Neural crest cell (in vitro differentiated cells): ENCODE measurements around the gene TXNIP. TPM values are rescaled to one million over a fixed set of nuclear protein-coding genes. Genes with fewer than 3 reads are reported as not detected.

ENCODE experiments used
- DNase-seq: peaks from one replicate; pipeline ENCODE4 v3.0.0; 2021; ENCODE audit warnings: low read depth, mixed read lengths, low spot score
- H3K27ac Mint-ChIP-seq: one replicate; pipeline ENCODE4 v1.8.0; 2021; ENCODE audit warnings: mild to moderate bottlenecking, mixed read lengths; ENCODE audit not compliant: unreplicated experiment
- H3K27me3 Mint-ChIP-seq: 2 replicates; pipeline ENCODE4 v1.8.0; 2021; ENCODE audit warnings: low read depth, mild to moderate bottlenecking, mixed read lengths
- H3K36me3 Mint-ChIP-seq: 2 replicates; pipeline ENCODE4 v1.8.0; 2021; ENCODE audit warnings: low read depth, mild to moderate bottlenecking, mixed read lengths
- H3K4me1 Mint-ChIP-seq: 2 replicates; pipeline ENCODE4 v1.8.0; 2021; ENCODE audit warnings: mixed read lengths
- H3K4me3 Mint-ChIP-seq: one replicate; pipeline ENCODE4 v1.8.0; 2021; ENCODE audit warnings: mild to moderate bottlenecking, mixed read lengths
- H3K9me3 Mint-ChIP-seq: 2 replicates; pipeline ENCODE4 v1.8.0; 2021; ENCODE audit warnings: mixed read lengths
- total RNA-seq: library from RNA; stranded (reverse); gene quantifications from 2 replicates; pipeline ENCODE4 v1.2.1, GENCODE V29; 2021
- TF ChIP-seq, protein P1 (sequence below): fragments of 200-600 bp; sonication (generic); conservative IDR thresholded peaks from 2 replicates; pipeline ENCODE4 v1.5.0; 2021; ENCODE audit warnings: antibody characterized with exemption, mild to moderate bottlenecking

The TXNIP gene
- total RNA-seq, 1 donor from 2014 or later = 83.5 TPM

DNA sequence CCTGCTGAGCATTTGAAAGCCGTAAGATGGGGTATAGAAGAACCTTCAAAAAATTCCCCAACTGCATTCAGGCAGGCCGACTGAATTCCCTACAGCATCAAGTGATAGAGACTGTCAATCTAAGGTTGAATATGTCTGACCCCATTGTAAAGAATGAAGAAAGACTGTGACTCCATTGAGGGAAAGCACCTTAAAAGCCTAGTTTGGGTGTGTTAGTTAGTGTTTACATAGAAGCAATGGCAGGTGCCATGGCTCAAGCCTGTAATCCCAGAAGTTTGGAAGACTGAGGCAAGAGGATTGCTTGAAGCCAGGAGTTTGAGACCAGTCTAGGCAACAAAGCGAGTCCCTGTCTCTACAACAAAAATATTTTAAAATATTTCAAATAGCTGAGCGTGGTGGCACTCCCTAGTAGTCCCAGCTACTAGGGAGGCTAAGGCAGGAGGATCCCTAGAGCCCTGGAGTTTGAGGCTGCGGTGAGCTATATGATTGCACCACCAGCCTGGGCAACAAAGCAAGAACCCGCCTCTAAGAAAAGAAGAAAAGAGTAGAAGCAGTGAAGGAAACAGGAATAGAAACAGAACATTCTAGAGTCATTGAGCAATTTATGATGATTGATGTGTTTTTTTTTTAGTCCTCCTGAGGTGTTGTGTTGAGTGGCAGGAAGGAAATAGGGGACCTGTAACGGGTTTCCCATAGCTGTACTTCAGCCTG lies 16.5 kb downstream of the TXNIP start:
- no peak overlapping the region for H3K27ac Mint-ChIP-seq
- TF ChIP-seq, protein P1, sequence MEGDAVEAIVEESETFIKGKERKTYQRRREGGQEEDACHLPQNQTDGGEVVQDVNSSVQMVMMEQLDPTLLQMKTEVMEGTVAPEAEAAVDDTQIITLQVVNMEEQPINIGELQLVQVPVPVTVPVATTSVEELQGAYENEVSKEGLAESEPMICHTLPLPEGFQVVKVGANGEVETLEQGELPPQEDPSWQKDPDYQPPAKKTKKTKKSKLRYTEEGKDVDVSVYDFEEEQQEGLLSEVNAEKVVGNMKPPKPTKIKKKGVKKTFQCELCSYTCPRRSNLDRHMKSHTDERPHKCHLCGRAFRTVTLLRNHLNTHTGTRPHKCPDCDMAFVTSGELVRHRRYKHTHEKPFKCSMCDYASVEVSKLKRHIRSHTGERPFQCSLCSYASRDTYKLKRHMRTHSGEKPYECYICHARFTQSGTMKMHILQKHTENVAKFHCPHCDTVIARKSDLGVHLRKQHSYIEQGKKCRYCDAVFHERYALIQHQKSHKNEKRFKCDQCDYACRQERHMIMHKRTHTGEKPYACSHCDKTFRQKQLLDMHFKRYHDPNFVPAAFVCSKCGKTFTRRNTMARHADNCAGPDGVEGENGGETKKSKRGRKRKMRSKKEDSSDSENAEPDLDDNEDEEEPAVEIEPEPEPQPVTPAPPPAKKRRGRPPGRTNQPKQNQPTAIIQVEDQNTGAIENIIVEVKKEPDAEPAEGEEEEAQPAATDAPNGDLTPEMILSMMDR = no peak
- no peaks in the 10 kb centered on the region for H3K36me3 Mint-ChIP-seq
- peaks cover 12% of the 10 kb centered on the region for H3K4me1 Mint-ChIP-seq
- no peaks in the 10 kb centered on the region for H3K9me3 Mint-ChIP-seq
- H3K4me3 Mint-ChIP-seq = no peak overlapping the region
- DNase-seq = no peak
- no peaks in the 10 kb centered on the region for H3K27me3 Mint-ChIP-seq

DNA sequence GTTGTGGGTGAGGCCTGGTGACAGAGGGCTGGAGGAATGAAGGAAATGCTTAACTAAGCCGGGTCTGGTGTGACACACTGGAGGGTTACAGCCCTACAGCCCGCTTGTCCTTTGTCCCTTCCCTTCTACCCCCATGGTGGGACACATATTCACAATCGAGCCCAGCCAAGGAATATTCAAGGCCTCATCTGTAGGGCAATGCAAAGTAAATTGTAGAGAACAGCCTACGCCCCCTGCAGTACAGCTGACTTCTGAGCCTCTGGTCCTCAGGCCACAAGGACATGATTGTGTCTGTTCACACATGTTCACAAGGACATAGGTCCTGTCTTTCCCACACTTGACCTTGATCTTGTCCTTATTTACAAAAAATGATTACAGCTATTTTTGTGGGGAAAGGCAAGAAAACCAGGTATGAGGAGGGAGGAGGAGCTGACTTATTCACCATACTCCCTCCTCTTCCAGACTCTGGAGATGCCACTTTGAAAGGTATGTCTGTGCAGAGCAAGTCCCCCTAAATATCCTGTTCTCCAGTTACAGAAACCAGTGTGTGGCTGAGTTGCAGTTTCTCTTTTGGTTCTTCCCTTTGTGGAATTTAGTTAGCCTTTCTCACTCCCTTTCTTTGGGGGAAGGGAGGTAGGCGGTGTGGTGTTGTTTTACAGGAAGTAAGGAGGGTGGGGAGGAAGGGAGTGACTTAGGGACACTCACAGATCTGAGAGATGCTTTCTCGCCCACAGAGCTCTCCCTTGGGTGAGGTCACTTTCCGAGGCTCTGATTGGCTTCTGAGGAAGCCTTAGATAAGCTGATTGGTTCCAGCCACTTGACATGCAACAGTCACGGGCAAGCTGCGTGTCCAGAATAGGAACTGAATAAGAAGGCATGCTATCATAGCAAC lies 17.3 kb downstream of the TXNIP start:
- TF ChIP-seq, protein P1 = peak; percentile 34
- H3K4me3 Mint-ChIP-seq = no peak overlapping the region
- H3K36me3 Mint-ChIP-seq = no peaks in the 10 kb centered on the region
- H3K4me1 Mint-ChIP-seq = peaks cover 14% of the 10 kb centered on the region
- H3K9me3 Mint-ChIP-seq = no peaks in the 10 kb centered on the region
- DNase-seq = peak; percentile 60
- no peak overlapping the region for H3K27ac Mint-ChIP-seq
- H3K27me3 Mint-ChIP-seq = no peaks in the 10 kb centered on the region

DNA sequence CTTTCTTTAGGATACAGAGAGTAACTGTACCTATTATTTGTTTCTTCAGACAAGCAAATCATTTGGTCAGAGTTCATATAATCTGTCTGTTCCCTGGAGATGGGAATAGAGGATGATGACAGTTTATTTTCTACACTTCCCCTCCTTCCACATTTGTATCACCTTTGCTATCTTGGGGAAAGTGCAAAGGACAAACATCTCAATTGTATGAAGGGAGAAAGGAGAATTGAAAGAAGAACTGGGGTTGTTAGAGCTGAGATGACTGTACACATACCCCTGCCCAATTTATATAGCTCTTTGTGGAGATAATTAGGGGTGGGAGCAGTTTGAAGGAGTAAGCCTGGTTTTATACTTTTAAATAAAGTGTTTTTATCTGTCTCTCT lies 17.9 kb downstream of the TXNIP start:
- no peaks in the 10 kb centered on the region for H3K27me3 Mint-ChIP-seq
- no peak overlapping the region for H3K27ac Mint-ChIP-seq
- no peak overlapping the region for H3K4me3 Mint-ChIP-seq
- no peaks in the 10 kb centered on the region for H3K36me3 Mint-ChIP-seq
- TF ChIP-seq, protein P1 = no peak
- no peak for DNase-seq
- H3K4me1 Mint-ChIP-seq = peaks cover 11% of the 10 kb centered on the region
- H3K9me3 Mint-ChIP-seq = no peaks in the 10 kb centered on the region

DNA sequence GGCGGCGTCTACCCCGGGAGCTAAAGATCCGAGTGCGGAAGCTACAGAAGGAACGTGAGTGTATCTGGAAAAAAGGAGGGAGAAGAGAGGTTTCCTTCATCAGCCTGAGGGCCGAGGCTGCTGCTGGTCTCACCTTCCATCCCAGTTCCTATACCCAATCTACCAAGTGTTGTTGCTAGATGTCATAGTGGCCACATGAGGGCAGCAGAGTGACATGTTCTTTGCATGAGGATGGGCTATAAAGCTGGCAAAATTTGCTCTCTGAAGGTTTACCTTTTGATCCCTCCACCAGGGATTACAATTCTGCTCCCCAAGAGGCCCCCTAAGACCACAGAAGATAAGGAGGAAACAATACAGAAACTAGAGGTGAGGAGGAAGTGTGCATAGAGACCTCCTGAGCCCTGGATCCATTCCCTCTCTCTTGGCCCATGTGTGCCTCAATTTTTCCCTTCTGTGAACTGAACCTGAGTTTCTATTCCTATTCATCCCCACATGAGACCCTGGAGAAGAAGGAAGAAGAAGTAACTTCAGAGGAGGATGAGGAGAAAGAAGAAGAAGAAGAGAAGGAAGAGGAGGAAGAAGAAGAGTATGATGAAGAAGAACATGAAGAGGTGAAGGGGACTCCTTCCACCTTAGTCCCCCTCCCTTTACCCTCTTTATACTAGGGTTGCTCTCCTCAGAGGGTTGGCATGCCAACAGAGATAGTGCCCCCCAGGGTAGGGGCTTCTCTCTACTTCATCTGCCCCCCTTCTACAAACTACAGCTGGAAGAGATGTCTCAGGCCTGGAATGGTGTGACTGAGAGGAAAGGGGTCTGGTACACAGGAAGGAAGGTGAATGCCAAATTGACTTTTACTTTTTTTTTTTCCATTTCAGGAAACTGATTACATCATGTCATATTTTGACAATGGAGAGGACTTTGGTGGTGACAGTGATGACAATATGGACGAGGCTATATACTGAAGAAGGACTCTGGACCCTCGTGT lies 18.6 kb downstream of the TXNIP start:
- no peaks in the 10 kb centered on the region for H3K27me3 Mint-ChIP-seq
- no peaks in the 10 kb centered on the region for H3K9me3 Mint-ChIP-seq
- H3K36me3 Mint-ChIP-seq = no peaks in the 10 kb centered on the region
- H3K4me3 Mint-ChIP-seq = peak overlapping the region; percentile 20
- TF ChIP-seq, protein P1 = peak; percentile 92
- DNase-seq = peak; percentile 55
- H3K27ac Mint-ChIP-seq = no peak overlapping the region
- H3K4me1 Mint-ChIP-seq = peaks cover 11% of the 10 kb centered on the region

DNA sequence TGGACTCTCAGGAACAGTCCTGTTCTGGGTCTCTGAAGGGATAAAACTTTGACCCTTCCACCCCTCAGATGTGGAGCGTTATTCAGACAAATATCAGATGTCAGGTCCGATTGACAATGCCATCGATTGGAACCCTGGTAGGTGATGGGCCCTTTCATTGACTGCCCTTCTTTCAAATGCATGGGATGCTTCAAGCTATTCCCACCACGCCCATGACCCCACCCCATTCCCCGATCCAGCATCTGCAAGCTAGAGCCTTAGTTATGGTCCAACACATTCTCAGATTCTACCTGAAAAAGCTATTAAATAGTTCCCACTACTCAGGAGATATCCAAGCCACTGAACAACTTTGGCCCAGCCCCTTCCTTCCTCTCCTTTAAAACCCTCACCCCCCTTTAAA lies 19.4 kb downstream of the TXNIP start:
- Mint-ChIP-seq H3K27ac (no peak overlapping the region), H3K27me3 (no peaks in the 10 kb centered on the region), H3K36me3 (no peaks in the 10 kb centered on the region), H3K4me3 (no peak overlapping the region), H3K4me1 (peaks cover 11% of the 10 kb centered on the region), H3K9me3 (no peaks in the 10 kb centered on the region)
- no peak for DNase-seq
- TF ChIP-seq, protein P1 = no peak
